Natural killer cell treated with Interleukin-12 subunit alpha and Interleukin-12 subunit beta and Interleukin-15 and Interleukin-18, amount 100 ng/mL, for 72 hours (primary cell): ENCODE measurements around the gene NPC1. TPM values are rescaled to one million over a fixed set of nuclear protein-coding genes. Genes with fewer than 3 reads are reported as not detected.
A peak's percentile ranks its signal among the peaks of the same experiment; 100 is the strongest.

Experiments
- ATAC-seq, 2 donors: fragments of 150-1000 bp; cut with Tn5 transposase in 1 of 2; sonication (Bioruptor Pico), chemical (Tn5 transposase) in 1 of 2; 2 replicates each; pipeline ENCODE4 v1.10.0; 2021
- DNase-seq: peaks from one replicate; pipeline ENCODE4 v3.0.0; 2022; ENCODE audit warnings: low spot score
- H3K27ac Mint-ChIP-seq, 2 donors: 1 replicate in 1 of 2; 2 replicates in 1 of 2; pipeline ENCODE4 v1.8.0; 2022; ENCODE audit warnings: mixed read lengths in 2 of 2, mild to moderate bottlenecking in 1 of 2, moderate library complexity in 1 of 2
- H3K27me3 Mint-ChIP-seq, 2 donors: 1 replicate in 1 of 2; 2 replicates in 1 of 2; pipeline ENCODE4 v1.8.0; 2022; ENCODE audit warnings: mixed read lengths in 2 of 2
- H3K36me3 Mint-ChIP-seq: one replicate; pipeline ENCODE4 v1.8.0; 2022; ENCODE audit warnings: mixed read lengths
- H3K4me1 Mint-ChIP-seq, 2 donors: 1 replicate in 1 of 2; 2 replicates in 1 of 2; pipeline ENCODE4 v1.8.0; 2022; ENCODE audit warnings: low read depth in 2 of 2, mixed read lengths in 2 of 2, mild to moderate bottlenecking in 1 of 2
- H3K4me3 Mint-ChIP-seq: one replicate; pipeline ENCODE4 v1.8.0; 2022; ENCODE audit warnings: mixed read lengths
- H3K9me3 Mint-ChIP-seq: 2 replicates; pipeline ENCODE4 v1.8.0; 2022; ENCODE audit warnings: mixed read lengths
- total RNA-seq, 2 donors: library from RNA; stranded (reverse); gene quantifications; one replicate each; pipeline ENCODE4 v1.2.3, GENCODE V29; 2022

The NPC1 gene
- total RNA-seq: 10 to 100 TPM; 87.6 to 88.3 TPM

DNA sequence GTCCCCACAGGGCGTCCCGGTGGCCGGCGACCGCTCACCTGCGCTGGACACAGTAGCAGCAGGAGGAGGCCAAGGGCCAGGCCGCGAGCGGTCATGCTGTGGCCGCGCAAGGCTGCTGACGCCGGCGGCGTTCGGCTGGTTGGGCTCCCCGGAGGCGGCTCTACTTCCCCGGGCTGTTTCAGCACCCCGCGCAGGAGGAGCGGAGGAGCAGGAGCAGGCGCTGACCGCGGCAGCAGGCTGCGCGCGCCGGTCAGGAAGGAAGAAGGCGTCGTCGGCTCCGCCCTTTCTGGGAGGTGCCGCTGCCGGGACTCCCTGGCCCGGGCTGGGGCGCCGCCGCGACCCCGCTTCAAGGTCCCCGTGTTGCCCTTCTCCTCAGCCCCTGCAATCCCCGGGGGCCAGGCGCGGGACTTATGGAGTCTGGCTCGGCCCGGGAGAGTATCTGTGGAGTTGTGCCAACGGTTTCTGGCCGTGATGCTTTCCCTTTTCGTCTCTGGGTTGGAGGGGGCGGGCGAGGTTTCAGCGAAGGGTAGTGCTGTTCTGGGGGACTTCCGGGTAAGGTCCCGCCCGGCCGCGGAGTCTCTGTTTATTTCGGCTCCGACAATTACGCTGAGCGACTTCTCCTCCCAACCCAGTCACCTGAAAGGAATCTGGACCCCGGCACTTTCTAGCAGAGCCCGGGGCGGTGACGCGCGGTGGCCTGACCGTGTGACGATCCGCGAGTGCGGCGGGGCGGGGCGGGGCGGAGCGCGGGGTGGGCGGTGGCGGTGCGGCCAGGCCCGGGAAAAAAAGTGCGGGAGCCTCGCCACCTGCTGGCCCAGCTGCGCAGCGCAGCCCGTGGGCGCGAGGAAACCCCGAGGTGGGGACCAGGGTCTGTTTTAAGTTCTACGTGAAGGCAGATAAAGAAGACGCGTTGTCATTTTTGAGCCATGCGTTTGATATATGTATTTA is at the start of gene NPC1:
NPC1 (minus strand) TSS at position 258 of the 948 bp plus-strand sequence; CDS start at position 95, 163 bp downstream.
- ATAC-seq (peak; percentile 95 to 96), DNase-seq (peak; percentile 96)
- Mint-ChIP-seq H3K36me3 (peaks cover 5% of the 10 kb centered on the region), H3K9me3 (no peaks in the 10 kb centered on the region), H3K4me3 (peak within 1 kb of the TSS; percentile 97), H3K27me3 (no peaks in the 10 kb centered on the region), H3K4me1 (peaks cover 26 to 38% of the 10 kb centered on the region in 2 donors), H3K27ac (peak within 1 kb of the TSS; percentile 87 to 97)

DNA sequence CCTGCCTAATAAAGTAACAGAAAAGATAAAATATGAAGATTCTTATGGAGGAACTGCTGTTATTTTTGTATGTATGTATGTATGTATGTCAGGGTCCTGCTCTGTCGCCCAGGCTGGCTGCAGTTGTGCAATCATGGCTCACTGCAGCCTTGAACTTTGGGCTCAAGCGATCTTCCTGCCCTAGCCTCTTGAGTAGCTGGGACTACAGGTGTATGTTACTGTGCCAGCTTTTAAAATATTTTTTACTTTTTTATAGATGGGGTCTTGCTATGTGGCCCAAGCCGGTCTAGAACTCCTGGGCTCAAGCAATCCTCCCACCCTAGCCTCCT is 49.7 kb upstream of the NPC1 start:
- DNase-seq (no peak), ATAC-seq (no peak)
- Mint-ChIP-seq H3K4me1 (peaks cover 11 to 14% of the 10 kb centered on the region in 2 donors), H3K27me3 (peaks cover 18 to 22% of the 10 kb centered on the region in 2 donors), H3K36me3 (no peaks in the 10 kb centered on the region), H3K9me3 (no peaks in the 10 kb centered on the region), H3K4me3 (no peak overlapping the region), H3K27ac (no peak overlapping the region)

DNA sequence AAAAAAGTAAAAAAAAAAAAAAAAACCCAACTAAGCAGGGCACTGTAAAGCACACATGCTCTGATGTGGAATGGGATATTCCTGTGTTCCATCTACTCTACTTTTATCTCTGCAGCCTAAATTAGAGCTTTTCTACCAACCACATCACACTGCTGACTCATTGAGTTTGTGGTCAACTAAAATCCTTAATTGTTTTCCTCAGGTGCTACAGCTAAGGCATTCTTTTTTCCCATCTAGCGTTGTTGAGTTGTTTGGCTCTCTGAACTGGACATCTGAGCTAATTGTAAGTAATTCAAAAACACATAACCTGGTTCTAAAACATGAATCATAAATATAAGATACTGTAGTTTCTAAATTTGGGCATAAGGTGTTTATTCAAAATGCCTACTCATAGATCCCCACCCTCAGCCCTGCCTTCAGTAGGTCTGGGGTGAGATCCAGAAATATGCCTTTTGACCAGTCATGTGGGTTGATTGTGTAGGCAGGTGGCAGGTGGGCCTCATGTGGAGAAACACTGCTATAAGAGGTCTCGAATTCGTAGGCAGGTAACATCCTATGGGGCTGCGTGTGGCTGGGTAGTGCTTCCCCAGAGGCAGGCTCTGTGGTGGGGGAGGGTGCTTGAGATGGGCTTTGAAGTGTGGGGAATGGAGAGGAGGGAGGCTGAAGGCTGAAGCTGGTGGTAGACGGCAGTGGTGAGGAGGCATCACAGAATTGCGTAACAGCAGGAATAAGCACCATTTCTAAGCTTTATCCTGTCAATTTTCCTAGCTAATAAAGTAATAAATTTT is 49.2 kb upstream of the NPC1 start:
- no peak overlapping the region for H3K27ac Mint-ChIP-seq
- no peak overlapping the region for H3K4me3 Mint-ChIP-seq
- no peaks in the 10 kb centered on the region for H3K36me3 Mint-ChIP-seq
- peaks cover 18 to 22% of the 10 kb centered on the region in 2 donors for H3K27me3 Mint-ChIP-seq
- peaks cover 11 to 14% of the 10 kb centered on the region in 2 donors for H3K4me1 Mint-ChIP-seq
- no peaks in the 10 kb centered on the region for H3K9me3 Mint-ChIP-seq
- no peak for ATAC-seq
- no peak for DNase-seq

DNA sequence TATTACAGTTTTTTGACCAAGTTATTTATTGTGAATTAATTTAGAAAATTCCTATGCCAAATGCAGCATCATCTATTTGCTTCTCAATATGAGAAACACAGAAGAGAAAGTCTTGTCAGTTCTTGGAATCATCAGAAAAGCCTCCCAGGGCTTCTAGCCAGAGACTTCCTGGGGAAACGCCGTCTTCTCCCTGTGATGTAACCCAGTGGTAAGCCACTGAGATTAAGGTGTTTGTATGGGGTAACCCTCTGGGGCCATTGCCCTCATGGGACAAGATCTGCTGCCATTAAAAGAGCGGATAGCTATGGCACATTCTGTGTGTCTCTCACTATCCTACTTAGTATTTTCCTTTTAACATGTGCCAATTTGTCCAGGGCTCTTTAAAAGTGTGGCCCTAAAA is 48.4 kb upstream of the NPC1 start:
- ATAC-seq (peak; percentile 49 to 67), DNase-seq (no peak)
- peaks cover 18 to 22% of the 10 kb centered on the region in 2 donors for H3K27me3 Mint-ChIP-seq
- no peak overlapping the region for H3K27ac Mint-ChIP-seq
- H3K9me3 Mint-ChIP-seq: no peaks in the 10 kb centered on the region
- H3K36me3 Mint-ChIP-seq: no peaks in the 10 kb centered on the region
- H3K4me1 Mint-ChIP-seq: peaks cover 11 to 14% of the 10 kb centered on the region in 2 donors
- H3K4me3 Mint-ChIP-seq: no peak overlapping the region

DNA sequence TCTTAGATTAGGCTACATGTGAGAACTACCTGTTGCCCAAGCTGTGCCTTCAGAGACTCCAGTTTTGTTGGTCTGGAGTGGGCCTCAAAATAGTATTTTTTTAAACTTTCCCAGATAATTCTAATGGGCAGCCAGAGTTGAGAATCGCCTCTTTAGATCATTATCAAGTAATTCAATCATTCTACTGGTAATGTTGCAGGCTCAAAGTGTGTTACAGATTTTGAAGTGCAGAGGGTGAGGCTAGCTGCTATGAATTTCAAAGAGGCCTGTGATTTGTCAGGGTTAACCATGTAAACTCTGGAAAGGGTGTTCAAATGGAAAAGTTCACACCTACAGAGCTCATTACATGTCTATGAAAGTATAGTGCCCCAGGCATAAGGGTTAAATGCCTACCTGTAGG is 46.3 kb upstream of the NPC1 start:
- peaks cover 11 to 14% of the 10 kb centered on the region in 2 donors for H3K4me1 Mint-ChIP-seq
- H3K9me3 Mint-ChIP-seq: no peaks in the 10 kb centered on the region
- no peak overlapping the region for H3K4me3 Mint-ChIP-seq
- DNase-seq (no peak), ATAC-seq (no peak)
- H3K27me3 Mint-ChIP-seq: peaks cover 13 to 15% of the 10 kb centered on the region in 2 donors
- H3K36me3 Mint-ChIP-seq: no peaks in the 10 kb centered on the region
- no peak overlapping the region for H3K27ac Mint-ChIP-seq

DNA sequence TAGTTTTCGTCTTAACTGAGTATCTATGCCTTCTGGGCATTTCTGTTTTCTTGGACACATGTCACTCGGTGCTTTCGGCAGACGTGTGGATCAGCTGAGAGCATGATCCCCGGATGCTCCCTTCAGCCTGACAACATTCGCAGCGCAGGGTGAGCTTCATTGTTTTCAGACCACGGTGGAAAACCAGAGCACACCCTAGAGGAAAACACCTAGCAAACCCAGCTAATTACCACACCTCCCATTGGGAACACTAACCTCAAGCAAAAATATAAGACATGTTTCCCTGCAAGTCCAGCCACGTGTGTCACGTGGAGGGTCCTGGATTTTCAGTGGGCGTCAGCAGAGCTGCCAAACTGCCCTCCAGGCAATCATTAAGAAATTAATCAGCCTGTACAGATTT is 45.4 kb upstream of the NPC1 start:
- Mint-ChIP-seq H3K27me3 (peaks cover 13 to 15% of the 10 kb centered on the region in 2 donors), H3K27ac (no peak overlapping the region)

DNA sequence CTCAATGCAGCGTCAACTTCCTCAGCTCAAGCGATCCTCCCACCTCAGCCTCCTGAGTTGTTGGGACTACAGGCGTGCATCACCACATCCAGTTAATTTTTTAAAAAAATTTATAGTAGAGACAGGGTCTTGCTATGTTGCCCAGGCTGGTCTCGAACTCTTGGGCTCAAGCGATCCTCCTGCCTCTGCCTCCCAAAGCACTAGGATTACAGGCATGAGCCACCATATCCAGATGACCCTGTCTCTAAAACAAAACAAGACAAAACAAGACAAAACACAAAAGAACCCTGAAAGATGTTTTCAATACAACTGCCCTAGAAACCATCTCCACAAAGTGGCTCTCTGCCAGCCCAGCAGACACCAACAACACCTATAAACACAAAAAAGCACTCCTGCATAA is 45.0 kb upstream of the NPC1 start:
- Mint-ChIP-seq H3K27ac (no peak overlapping the region), H3K9me3 (no peaks in the 10 kb centered on the region), H3K4me3 (no peak overlapping the region), H3K36me3 (no peaks in the 10 kb centered on the region), H3K4me1 (peaks cover 11 to 14% of the 10 kb centered on the region in 2 donors), H3K27me3 (peaks cover 13 to 15% of the 10 kb centered on the region in 2 donors)
- ATAC-seq (no peak), DNase-seq (no peak)

More for the DNA sequence above, 45.4 kb upstream of the NPC1 start:
- no peak overlapping the region for H3K4me3 Mint-ChIP-seq
- ATAC-seq (no peak), DNase-seq (no peak)
- H3K36me3 Mint-ChIP-seq: no peaks in the 10 kb centered on the region
- H3K4me1 Mint-ChIP-seq: peaks cover 11 to 14% of the 10 kb centered on the region in 2 donors
- no peaks in the 10 kb centered on the region for H3K9me3 Mint-ChIP-seq

DNA sequence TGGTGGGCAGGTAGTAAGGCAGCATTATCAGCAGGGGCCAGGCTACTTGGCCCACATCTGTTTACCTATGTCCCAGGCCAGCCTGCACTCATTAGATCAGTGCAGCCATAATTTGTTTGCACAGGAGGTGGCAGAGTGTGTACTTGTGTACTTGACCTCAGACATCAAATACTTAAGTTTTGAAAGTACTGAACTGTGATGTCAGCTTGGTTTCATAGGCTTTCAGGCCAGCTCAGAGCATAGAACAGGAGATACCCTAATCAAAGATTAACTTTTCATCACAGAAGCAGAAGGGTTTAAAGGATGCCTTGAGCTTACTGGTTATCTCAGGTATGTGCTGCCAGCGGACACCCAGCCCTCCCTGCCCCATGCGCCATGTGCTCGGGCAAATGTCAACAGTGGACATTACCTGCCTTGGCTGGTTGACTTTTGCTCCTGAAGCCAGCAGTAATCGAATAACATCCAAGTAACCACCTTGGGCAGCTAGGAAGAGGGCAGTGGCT is 43.2 kb upstream of the NPC1 start:
- ATAC-seq: no peak
- peaks cover 0 to 1% of the 10 kb centered on the region in 2 donors for H3K4me1 Mint-ChIP-seq
- H3K36me3 Mint-ChIP-seq: no peaks in the 10 kb centered on the region
- H3K9me3 Mint-ChIP-seq: no peaks in the 10 kb centered on the region
- H3K27ac Mint-ChIP-seq: no peak overlapping the region
- H3K27me3 Mint-ChIP-seq: peaks cover 6% of the 10 kb centered on the region in 2 donors
- no peak for DNase-seq
- no peak overlapping the region for H3K4me3 Mint-ChIP-seq

DNA sequence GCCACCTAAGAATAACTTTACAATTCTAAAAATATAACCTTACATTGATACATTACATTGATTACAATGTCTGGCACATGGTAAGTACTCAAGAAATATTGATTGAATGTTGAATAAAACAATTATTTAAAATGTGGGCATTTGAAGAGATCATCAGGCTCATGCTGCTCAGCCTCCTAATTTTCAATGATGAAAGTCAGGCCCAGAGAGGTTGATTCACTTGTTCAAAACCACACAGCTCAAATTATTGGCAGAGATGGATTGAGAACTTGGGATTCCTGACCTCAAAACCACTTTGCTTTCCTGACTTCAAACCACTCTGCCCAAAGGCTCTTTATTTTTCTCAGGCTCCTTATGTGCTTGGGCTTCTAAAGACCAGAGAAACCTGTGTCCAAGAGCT is 41.7 kb upstream of the NPC1 start:
- Mint-ChIP-seq H3K9me3 (no peaks in the 10 kb centered on the region), H3K4me3 (no peak overlapping the region), H3K27me3 (peaks cover 0 to 6% of the 10 kb centered on the region in 2 donors), H3K4me1 (no peaks in the 10 kb centered on the region), H3K27ac (no peak overlapping the region), H3K36me3 (no peaks in the 10 kb centered on the region)
- DNase-seq: no peak
- ATAC-seq: no peak

DNA sequence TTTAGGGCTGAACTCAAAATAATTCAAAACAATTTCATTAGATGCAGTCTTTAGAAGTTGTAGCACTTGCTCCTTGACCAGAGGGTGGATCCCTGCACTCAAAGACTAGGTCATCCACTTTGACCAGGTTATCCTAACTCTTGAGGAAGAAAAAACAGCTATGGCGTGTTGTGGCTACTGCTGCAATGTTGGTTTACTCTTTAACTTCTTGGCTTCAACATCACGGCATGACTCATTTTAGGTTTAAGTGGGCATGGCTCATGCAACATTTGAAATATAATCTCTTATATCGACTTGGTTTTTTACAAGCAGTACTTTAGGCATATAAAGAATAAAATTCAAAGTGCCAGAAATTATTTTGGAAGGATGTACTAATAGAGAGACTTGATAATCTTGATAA is 41.0 kb upstream of the NPC1 start:
- Mint-ChIP-seq H3K27ac (no peak overlapping the region), H3K9me3 (no peaks in the 10 kb centered on the region), H3K36me3 (no peaks in the 10 kb centered on the region), H3K27me3 (peaks cover under 1 to 6% of the 10 kb centered on the region in 2 donors), H3K4me3 (no peak overlapping the region), H3K4me1 (no peaks in the 10 kb centered on the region)
- DNase-seq: no peak
- ATAC-seq: no peak

DNA sequence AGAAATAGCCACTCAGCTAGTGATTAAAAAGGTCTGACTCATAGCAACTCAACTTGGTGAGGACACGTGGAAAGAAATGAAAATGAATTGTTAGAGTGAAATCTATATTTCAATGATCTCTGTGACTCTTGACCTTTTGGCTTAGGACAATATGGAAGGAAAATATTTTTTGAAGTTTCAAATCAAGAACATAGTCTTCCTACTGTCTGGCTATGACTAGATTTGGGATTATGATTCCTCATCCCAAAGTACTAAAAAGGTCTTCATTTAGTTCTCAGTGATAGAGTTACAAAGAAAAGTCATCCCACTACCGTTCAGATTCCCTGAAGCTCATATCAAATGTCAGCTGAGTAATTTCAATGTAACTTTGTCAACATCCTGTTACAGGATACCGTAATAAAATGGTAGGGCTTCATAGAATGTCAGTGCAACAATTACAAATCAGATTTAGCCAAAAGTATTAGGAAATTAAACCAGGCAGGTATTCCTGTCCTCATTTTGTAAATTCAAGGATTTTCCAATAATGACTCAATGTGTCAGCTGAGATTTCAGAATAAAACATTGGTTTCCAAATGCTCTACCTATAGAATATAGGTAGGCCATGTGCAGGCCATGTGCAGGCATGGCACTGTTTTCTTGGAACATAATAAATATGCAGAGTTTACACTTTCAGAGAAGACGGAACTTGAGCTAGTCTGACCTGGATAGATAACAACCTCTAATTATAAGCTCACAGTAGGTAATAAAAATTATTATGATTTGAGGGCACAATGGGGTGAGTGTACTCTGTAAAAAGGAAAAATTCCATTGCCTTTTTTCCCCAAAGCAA is 40.4 kb upstream of the NPC1 start:
- Mint-ChIP-seq H3K4me1 (peaks cover 0 to 5% of the 10 kb centered on the region in 2 donors), H3K36me3 (no peaks in the 10 kb centered on the region), H3K4me3 (no peak overlapping the region), H3K27me3 (peaks cover 7 to 9% of the 10 kb centered on the region in 2 donors), H3K27ac (no peak overlapping the region), H3K9me3 (no peaks in the 10 kb centered on the region)
- ATAC-seq: no peak
- DNase-seq: no peak

DNA sequence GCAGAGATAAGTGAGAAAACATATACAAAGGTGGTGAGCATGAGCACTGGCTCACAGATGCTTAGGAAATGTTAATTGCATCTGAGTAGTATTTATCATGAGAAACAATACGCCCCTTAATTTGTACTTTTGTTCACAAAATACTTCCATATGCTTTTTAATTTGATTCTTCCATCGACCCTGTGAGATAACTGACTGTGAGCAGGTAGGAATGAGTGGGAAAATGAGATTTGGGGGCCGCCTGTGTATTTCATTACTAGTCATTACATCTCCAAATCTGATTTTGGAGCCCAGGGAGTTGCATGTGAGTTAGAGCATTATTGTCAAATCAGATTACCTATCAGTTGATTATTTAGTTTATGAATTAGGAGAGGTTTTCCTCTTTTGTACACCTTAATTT is 36.7 kb upstream of the NPC1 start:
- H3K36me3 Mint-ChIP-seq: no peaks in the 10 kb centered on the region
- peaks cover 30 to 31% of the 10 kb centered on the region in 2 donors for H3K27me3 Mint-ChIP-seq
- no peak for ATAC-seq
- no peak for DNase-seq
- no peaks in the 10 kb centered on the region for H3K9me3 Mint-ChIP-seq
- H3K4me1 Mint-ChIP-seq: peaks cover 13 to 15% of the 10 kb centered on the region in 2 donors
- H3K4me3 Mint-ChIP-seq: no peak overlapping the region
- H3K27ac Mint-ChIP-seq: no peak overlapping the region

DNA sequence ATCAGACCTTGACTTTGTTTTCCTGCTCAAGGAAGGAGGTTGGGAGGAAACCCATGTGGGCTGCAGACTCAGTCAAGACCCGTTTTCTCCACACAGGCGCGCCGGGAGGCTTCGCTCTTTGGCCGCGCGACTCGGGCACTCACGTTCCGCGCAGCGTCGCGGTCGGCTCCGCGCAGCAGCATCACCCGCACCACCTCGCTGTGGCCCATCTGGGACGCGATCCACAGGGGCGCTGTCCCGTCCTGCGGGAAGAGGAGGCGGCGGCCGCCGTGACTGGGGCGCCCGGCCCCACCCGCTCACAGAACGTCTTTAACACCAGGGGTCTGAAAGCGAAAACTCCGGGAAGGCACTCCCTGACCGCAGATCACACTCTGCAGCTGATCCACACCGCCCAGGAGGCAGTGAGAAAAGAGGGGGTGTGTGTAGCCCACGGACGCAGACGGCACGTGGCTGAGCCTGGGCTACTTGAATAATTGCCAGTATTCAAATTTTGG is 33.1 kb upstream of the NPC1 start:
- peak; percentile 37 to 73 for ATAC-seq
- peaks cover 31 to 39% of the 10 kb centered on the region in 2 donors for H3K27me3 Mint-ChIP-seq
- DNase-seq: no peak

More for the DNA sequence above, 33.1 kb upstream of the NPC1 start:
- Mint-ChIP-seq H3K27ac (no peak overlapping the region), H3K9me3 (no peaks in the 10 kb centered on the region), H3K4me3 (peak overlapping the region; percentile 50), H3K4me1 (peaks cover 13 to 15% of the 10 kb centered on the region in 2 donors), H3K36me3 (no peaks in the 10 kb centered on the region)
